Lower lobe of right lung (tissue), 2 donors: ENCODE data around the gene CEMIP2. TPM values are rescaled to one million over a fixed set of nuclear protein-coding genes. Genes with fewer than 3 reads are reported as not detected.

Experiments
- ATAC-seq, 2 donors: fragments of 200-7000 bp; cut with Tn5 transposase; one replicate each; pipeline ENCODE4 v1.9.1; 2020 to 2022; ENCODE audit warnings: mild to moderate bottlenecking in 2 of 2, moderate library complexity in 2 of 2
- DNase-seq: peaks from one replicate; pipeline ENCODE4 v3.0.0-alpha.2; 2020
- H3K27ac ChIP-seq: fragments of 200-600 bp; one replicate; pipeline ENCODE4 v1.8.0; 2022
- H3K27me3 ChIP-seq: fragments of 200-600 bp; one replicate; pipeline ENCODE4 v1.8.0; 2022; ENCODE audit warnings: low read depth
- H3K36me3 ChIP-seq: fragments of 200-600 bp; one replicate; pipeline ENCODE4 v1.8.0; 2022; ENCODE audit warnings: mild to moderate bottlenecking
- H3K4me1 ChIP-seq: fragments of 200-600 bp; one replicate; pipeline ENCODE4 v1.8.0; 2022
- H3K4me3 ChIP-seq: fragments of 200-600 bp; one replicate; pipeline ENCODE4 v1.8.0; 2022; ENCODE audit warnings: mild to moderate bottlenecking
- H3K9me3 ChIP-seq: fragments of 200-600 bp; one replicate; pipeline ENCODE4 v1.8.0; 2022
- intact Hi-C: fragments of 100-400 bp; cut with DNase I; formaldehyde crosslinking; loops from one replicate; pipeline ENCODE4 v1.11.0; 2022
- total RNA-seq: library from RNA; stranded (reverse); fragmentation: NEBNext Ultra II Directional; extraction: Animal tissue kit (Norgen Biotek cat#: 25700); gene quantifications from one replicate; pipeline ENCODE4 v1.2.1, GENCODE V29; 2021
- TF ChIP-seq, protein P1 (sequence below): fragments of 200-600 bp; IDR thresholded peaks from one replicate; pipeline ENCODE4 v1.8.0; 2022; ENCODE audit warnings: antibody characterized with exemption, mild to moderate bottlenecking
- donor health status: DM: no; HTN: yes; CAD: no; lungs with severe emphysema.

CEMIP2 gene
- total RNA-seq, 1 donor from 2014 or later, result 152 TPM

- no peak for ATAC-seq
- H3K36me3 ChIP-seq, result no peaks in the 10 kb centered on the region
- H3K4me3 ChIP-seq, result no peak overlapping the region
- H3K4me1 ChIP-seq, result peaks cover 36% of the 10 kb centered on the region
- H3K9me3 ChIP-seq, result no peaks in the 10 kb centered on the region
- intact Hi-C loops, result no loop called here
- H3K27me3 ChIP-seq, result no peaks in the 10 kb centered on the region
- DNase-seq, result no peak
- TF ChIP-seq, protein P1, sequence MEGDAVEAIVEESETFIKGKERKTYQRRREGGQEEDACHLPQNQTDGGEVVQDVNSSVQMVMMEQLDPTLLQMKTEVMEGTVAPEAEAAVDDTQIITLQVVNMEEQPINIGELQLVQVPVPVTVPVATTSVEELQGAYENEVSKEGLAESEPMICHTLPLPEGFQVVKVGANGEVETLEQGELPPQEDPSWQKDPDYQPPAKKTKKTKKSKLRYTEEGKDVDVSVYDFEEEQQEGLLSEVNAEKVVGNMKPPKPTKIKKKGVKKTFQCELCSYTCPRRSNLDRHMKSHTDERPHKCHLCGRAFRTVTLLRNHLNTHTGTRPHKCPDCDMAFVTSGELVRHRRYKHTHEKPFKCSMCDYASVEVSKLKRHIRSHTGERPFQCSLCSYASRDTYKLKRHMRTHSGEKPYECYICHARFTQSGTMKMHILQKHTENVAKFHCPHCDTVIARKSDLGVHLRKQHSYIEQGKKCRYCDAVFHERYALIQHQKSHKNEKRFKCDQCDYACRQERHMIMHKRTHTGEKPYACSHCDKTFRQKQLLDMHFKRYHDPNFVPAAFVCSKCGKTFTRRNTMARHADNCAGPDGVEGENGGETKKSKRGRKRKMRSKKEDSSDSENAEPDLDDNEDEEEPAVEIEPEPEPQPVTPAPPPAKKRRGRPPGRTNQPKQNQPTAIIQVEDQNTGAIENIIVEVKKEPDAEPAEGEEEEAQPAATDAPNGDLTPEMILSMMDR, result no peak
- H3K27ac ChIP-seq, result no peak overlapping the region
These were observed 12.4 kb downstream of the CEMIP2 start for GRCh38 chr9:71755869-71756268.

DNA sequence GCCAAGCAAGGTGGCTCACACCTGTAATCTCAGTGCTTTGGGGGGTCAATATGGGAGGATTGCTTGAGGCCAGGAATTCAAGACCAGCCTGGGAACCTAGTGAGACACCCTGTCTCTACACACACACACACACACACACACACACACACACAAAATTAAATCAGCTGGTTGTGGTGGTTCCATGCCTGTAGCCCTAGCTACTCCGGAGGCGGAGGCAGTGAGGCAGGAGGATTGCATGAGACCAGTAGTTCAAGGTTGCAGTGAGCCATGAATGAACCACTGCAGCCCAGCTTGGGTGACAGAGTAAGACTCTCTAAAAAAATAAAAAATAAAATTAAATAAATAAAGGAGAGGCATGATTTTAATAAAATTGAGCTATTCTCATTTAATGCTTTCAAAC, 13.1 kb downstream of the CEMIP2 start:
- DNase-seq, result no peak
- H3K27me3 ChIP-seq, result no peaks in the 10 kb centered on the region
- intact Hi-C loops, result no loop called here

GRCh38 chr9:71754151-71754550, 14.2 kb downstream of the CEMIP2 start:
- ATAC-seq (no peak), DNase-seq (no peak)
- H3K27me3 ChIP-seq, result no peaks in the 10 kb centered on the region
- H3K4me1 ChIP-seq, result peaks cover 34% of the 10 kb centered on the region
- intact Hi-C loops, result no loop called here
- TF ChIP-seq, protein P1, result no peak
- H3K4me3 ChIP-seq, result no peak overlapping the region
- H3K9me3 ChIP-seq, result no peaks in the 10 kb centered on the region
- H3K36me3 ChIP-seq, result peaks cover 8% of the 10 kb centered on the region
- no peak overlapping the region for H3K27ac ChIP-seq

More for the DNA sequence above, 13.1 kb downstream of the CEMIP2 start:
- H3K9me3 ChIP-seq, result no peaks in the 10 kb centered on the region
- TF ChIP-seq, protein P1, result no peak
- no peak overlapping the region for H3K4me3 ChIP-seq
- H3K4me1 ChIP-seq, result peaks cover 35% of the 10 kb centered on the region
- ATAC-seq, result no peak
- no peak overlapping the region for H3K27ac ChIP-seq
- H3K36me3 ChIP-seq, result peaks cover under 1% of the 10 kb centered on the region

- TF ChIP-seq, protein P1, result no peak
- H3K27me3 ChIP-seq, result no peaks in the 10 kb centered on the region
- H3K4me3 ChIP-seq, result no peak overlapping the region
- H3K27ac ChIP-seq, result no peak overlapping the region
- intact Hi-C loops, result no loop called here
- ATAC-seq, result no peak
- H3K9me3 ChIP-seq, result no peaks in the 10 kb centered on the region
- H3K36me3 ChIP-seq, result peaks cover 19% of the 10 kb centered on the region
- no peak for DNase-seq
- peaks cover 32% of the 10 kb centered on the region for H3K4me1 ChIP-seq
These were observed 15.4 kb downstream of the CEMIP2 start for GRCh38 chr9:71752928-71753327.

DNA sequence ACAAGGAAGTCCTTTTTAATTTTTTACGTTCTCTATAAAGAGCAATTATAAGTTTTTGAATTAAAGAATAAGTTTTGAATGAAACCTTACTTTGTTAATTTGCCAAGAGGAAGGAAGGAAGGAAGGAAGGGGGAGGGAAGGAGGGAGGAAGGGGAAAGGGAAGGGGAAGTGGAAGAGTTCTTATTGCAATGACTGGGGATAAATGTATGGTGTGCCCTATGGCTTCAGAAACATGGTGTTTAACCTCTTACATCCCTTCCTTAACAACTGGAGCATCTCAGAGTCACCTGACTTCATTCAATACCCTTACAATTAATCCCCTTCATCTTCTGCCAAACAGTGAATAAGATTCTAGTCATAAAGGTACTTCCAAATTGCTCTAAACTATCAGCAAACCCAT, 16.0 kb downstream of the CEMIP2 start:
- Histone ChIP-seq H3K27ac (no peak overlapping the region), H3K4me3 (no peak overlapping the region), H3K36me3 (peaks cover 25% of the 10 kb centered on the region), H3K9me3 (no peaks in the 10 kb centered on the region), H3K4me1 (peaks cover 32% of the 10 kb centered on the region), H3K27me3 (no peaks in the 10 kb centered on the region)
- ATAC-seq (no peak), DNase-seq (no peak)
- TF ChIP-seq, protein P1, result no peak
- intact Hi-C loops, result no loop called here

DNA sequence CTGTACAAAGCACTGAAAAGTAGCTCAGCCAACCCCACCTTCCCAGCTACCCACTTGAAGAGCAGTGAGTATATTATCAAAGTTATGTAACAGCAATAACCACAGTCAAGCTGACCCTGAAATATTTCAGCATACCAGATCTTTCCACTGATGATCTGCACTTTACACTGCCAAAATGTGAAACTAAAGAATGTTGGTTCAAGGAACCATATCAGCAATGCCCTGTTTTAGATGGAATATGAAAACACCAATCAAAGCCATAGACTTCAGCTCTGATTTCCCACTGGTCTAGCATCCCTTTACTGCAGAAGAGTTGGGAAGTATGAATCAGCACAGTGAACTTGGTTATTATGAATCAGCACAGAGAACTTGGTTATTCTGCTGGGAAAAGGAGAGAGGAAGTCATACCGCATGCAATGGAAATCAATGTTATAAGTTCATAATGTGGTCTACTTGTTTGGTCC, 20.0 kb downstream of the CEMIP2 start:
- Histone ChIP-seq H3K4me3 (no peak overlapping the region), H3K4me1 (peaks cover 46% of the 10 kb centered on the region), H3K36me3 (peaks cover 52% of the 10 kb centered on the region), H3K27me3 (no peaks in the 10 kb centered on the region), H3K9me3 (no peaks in the 10 kb centered on the region), H3K27ac (peak overlapping the region; percentile 28)
- DNase-seq (no peak), ATAC-seq (peak; percentile 60 to 77)
- intact Hi-C loops, result no loop called here
- TF ChIP-seq, protein P1, result no peak
